PC-3 (cell line): Measurements from ENCODE around the gene CERS1. TPM values are rescaled to one million over a fixed set of nuclear protein-coding genes. Genes with fewer than 3 reads are reported as not detected.
A peak's percentile ranks its signal among the peaks of the same experiment; 100 is the strongest.

Experiments
- ATAC-seq: fragments of 200-7000 bp; cut with Tn5 transposase; 2 replicates; pipeline ENCODE4 v1.9.1; 2020; ENCODE audit warnings: mild to moderate bottlenecking, moderate library complexity
- BruUV-seq: library from RNA; stranded (reverse); fragments of 400-500 nt; replicated peaks from 2 replicates; lab custom pipeline; 2021; lab: Mats Ljungman, UMichigan
- CTCF ChIA-PET: fragments of 300-600 bp; sonication (Branson Sonifier 250); formaldehyde crosslinking; loops from one replicate; lab custom pipeline; 2022; ENCODE audit warnings: antibody characterized with exemption; lab: Charles Lee
- POLR2A ChIA-PET: fragments of 300-600 bp; sonication (Branson Sonifier 250); formaldehyde crosslinking; loops from one replicate; lab custom pipeline; 2022; ENCODE audit warnings: antibody characterized with exemption; ENCODE audit not compliant: unreplicated experiment; lab: Charles Lee
- DNase-seq: peaks from one replicate; pipeline ENCODE4 v3.0.0-alpha.2; 2015
- H2AFZ ChIP-seq: fragments of 300-600 bp; sonication (generic); 2 replicates; pipeline ENCODE4 v1.6.0; 2016; ENCODE audit warnings: antibody characterized with exemption, low read length
- H3F3A ChIP-seq: fragments of 300-600 bp; sonication (generic); one replicate; pipeline ENCODE4 v1.6.0; 2017; ENCODE audit warnings: antibody characterized with exemption, low read length, control low read depth, mild to moderate bottlenecking; ENCODE audit not compliant: unreplicated experiment
- H3K27ac ChIP-seq: fragments of 300-600 bp; sonication (generic); 2 replicates; pipeline ENCODE4 v1.5.1; 2016; ENCODE audit warnings: mild to moderate bottlenecking, low read length
- H3K27me3 ChIP-seq: fragments of 300-600 bp; sonication (generic); 2 replicates; pipeline ENCODE4 v1.6.1; 2016; ENCODE audit warnings: low read length, mixed read lengths
- H3K36me3 ChIP-seq: fragments of 300-600 bp; sonication (generic); 2 replicates; pipeline ENCODE4 v1.6.1; 2016; ENCODE audit warnings: low read depth, mixed run types, low read length, mixed read lengths
- H3K4me1 ChIP-seq: fragments of 300-600 bp; sonication (generic); 2 replicates; pipeline ENCODE4 v1.5.1; 2016; ENCODE audit warnings: low read length; ENCODE audit not compliant: insufficient read depth
- H3K4me2 ChIP-seq: fragments of 300-600 bp; sonication (generic); 2 replicates; pipeline ENCODE4 v1.6.0; 2016; ENCODE audit warnings: low read length
- H3K4me3 ChIP-seq: fragments of 300-600 bp; sonication (generic); 2 replicates; pipeline ENCODE4 v1.5.1; 2016; ENCODE audit warnings: mild to moderate bottlenecking, low read length, mixed read lengths
- H3K79me2 ChIP-seq: fragments of 300-600 bp; sonication (generic); 2 replicates; pipeline ENCODE4 v1.6.1; 2017; ENCODE audit warnings: low read length, mixed read lengths
- H3K9ac ChIP-seq: fragments of 300-600 bp; sonication (generic); 2 replicates; pipeline ENCODE4 v1.6.0; 2016; ENCODE audit warnings: mild to moderate bottlenecking, low read length
- H3K9me2 ChIP-seq: fragments of 300-600 bp; sonication (generic); replicated peaks from 2 replicates; pipeline ENCODE4 v1.6.1; 2016; ENCODE audit warnings: mixed run types, low read length, mixed read lengths
- H3K9me3 ChIP-seq: fragments of 300-600 bp; sonication (generic); 2 replicates; pipeline ENCODE4 v1.6.1; 2016; ENCODE audit warnings: low read length, mixed read lengths
- H4K20me1 ChIP-seq: fragments of 300-600 bp; sonication (generic); 2 replicates; pipeline ENCODE4 v1.6.1; 2016; ENCODE audit warnings: low read length, mixed read lengths
- CTCF ChIP-seq: fragments of 300-600 bp; sonication (generic); conservative IDR thresholded peaks from 2 replicates; pipeline ENCODE4 v1.5.1; 2017; ENCODE audit warnings: antibody characterized with exemption, low read depth, mild to moderate bottlenecking, low read length
- EZH2 ChIP-seq: fragments of 300-600 bp; sonication (generic); IDR thresholded peaks from one replicate; pipeline ENCODE4 v1.6.1; 2017; ENCODE audit warnings: antibody characterized with exemption, mild to moderate bottlenecking, low read length; ENCODE audit not compliant: unreplicated experiment
- EZH2phosphoT487 ChIP-seq: fragments of 300-600 bp; sonication (generic); IDR thresholded peaks from 2 replicates; pipeline ENCODE4 v1.6.1; 2018; ENCODE audit warnings: mild to moderate bottlenecking, antibody characterized with exemption, low read length, borderline replicate concordance
- intact Hi-C: fragments of 100-400 bp; cut with micrococcal nuclease; formaldehyde crosslinking; loops from 2 replicates; pipeline ENCODE4 v1.9.0; 2023
- total RNA-seq: library from RNA; depleted of rRNA; stranded (reverse); fragments of >200 nt; gene quantifications from 2 replicates; pipeline ENCODE4 v1.2.3, GENCODE V29; 2014

Gene CERS1
- total RNA-seq, 1 experiment from 2014 or later: 0.95 TPM

DNA sequence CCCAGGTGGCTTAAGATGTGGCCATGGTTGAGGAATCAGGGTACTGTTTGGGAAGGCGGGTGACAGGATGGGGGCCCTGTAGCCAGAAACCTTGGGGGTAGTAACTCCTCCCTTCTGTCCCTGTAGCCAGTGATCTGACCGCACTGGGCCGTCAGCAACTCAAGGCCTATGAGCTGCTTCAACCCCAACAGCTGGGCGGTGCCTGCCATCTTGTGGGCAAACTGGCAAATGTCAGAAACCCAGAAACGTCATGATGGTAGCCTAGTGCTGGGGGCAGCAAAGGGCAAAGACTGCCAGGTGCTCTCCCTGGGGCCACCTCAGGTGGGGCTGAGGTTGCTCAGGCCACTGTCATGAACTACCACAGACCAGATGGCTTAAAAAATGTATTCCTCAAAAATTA lies 19.7 kb upstream of the CERS1 start:
- 0 out of 2 replicates have a peak, but pooled peaks cover 6% of the 10 kb centered on the region for H4K20me1 ChIP-seq
- no peak for ATAC-seq
- no peak overlapping the region for H3K4me2 ChIP-seq
- H3F3A ChIP-seq: no peaks in the 10 kb centered on the region
- H3K27me3 ChIP-seq: no peaks in the 10 kb centered on the region
- H3K4me3 ChIP-seq: no peak overlapping the region
- ChIA-PET CTCF (no interaction called here), POLR2A (no interaction called here)
- peaks cover 73% of the 10 kb centered on the region for H3K79me2 ChIP-seq
- H3K9me2 ChIP-seq: no peaks in the 10 kb centered on the region
- H3K9me3 ChIP-seq: no peaks in the 10 kb centered on the region
- H2AFZ ChIP-seq: no peak overlapping the region
- peaks cover 13% of the 10 kb centered on the region; the same call in 1 of the 2 replicates for H3K36me3 ChIP-seq
- no peak for TF ChIP-seq EZH2
- TF ChIP-seq EZH2phosphoT487: no peak
- peak; percentile 64 for TF ChIP-seq CTCF
- BruUV-seq: no TSS peak
- no peak overlapping the region for H3K27ac ChIP-seq
- intact Hi-C loops: no loop called here
- peak; percentile 55 for DNase-seq
- H3K9ac ChIP-seq: no peak overlapping the region
- H3K4me1 ChIP-seq: peaks cover 16% of the 10 kb centered on the region

- Histone ChIP-seq H3K4me2 (no peak overlapping the region), H3K79me2 (peaks cover 55% of the 10 kb centered on the region), H3K9ac (no peak overlapping the region), H3K36me3 (peaks cover 18% of the 10 kb centered on the region; the same call in 1 of the 2 replicates), H2AFZ (no peak overlapping the region), H3K27ac (no peak overlapping the region), H3K9me2 (no peaks in the 10 kb centered on the region), H3F3A (no peaks in the 10 kb centered on the region), H4K20me1 (0 out of 2 replicates have a peak, but pooled peaks cover 6% of the 10 kb centered on the region), H3K9me3 (no peaks in the 10 kb centered on the region), H3K4me3 (no peak overlapping the region), H3K27me3 (no peaks in the 10 kb centered on the region), H3K4me1 (peaks cover 11% of the 10 kb centered on the region; the same call in 1 of the 2 replicates)
- no TSS peak for BruUV-seq
- TF ChIP-seq CTCF: no peak
- no peak for TF ChIP-seq EZH2phosphoT487
- CTCF ChIA-PET: no interaction called here
- DNase-seq: no peak
- ATAC-seq: no peak
- POLR2A ChIA-PET: no interaction called here
- intact Hi-C loops: no loop called here
Measured at GRCh38 chr19:18913466-18913865, 17.5 kb upstream of the CERS1 start.

DNA sequence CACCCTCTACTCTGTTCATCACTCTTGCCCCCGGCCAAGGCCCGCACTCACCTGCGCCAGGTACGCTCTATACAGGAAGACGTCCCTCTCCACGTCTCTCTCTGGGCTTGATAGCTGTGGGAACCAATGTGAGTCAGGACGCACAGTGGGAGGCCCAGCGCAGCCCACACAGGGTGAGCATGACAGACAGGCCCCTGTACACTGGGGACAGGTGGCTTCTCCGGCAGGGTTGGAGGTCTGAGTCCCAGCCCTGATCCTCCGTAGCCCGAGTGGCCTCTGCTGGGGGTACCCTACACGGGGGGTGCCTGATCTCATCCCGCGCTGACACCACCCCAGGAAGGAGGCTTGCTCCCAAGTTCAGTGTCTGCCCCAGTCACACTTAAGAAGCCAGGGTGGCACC lies 17.0 kb upstream of the CERS1 start:
- Histone ChIP-seq H3K27ac (no peak overlapping the region), H3K9me2 (no peaks in the 10 kb centered on the region), H3F3A (no peaks in the 10 kb centered on the region), H3K4me3 (no peak overlapping the region), H3K9me3 (no peaks in the 10 kb centered on the region), H3K4me1 (peaks cover 11% of the 10 kb centered on the region; the same call in 1 of the 2 replicates), H3K79me2 (peaks cover 50% of the 10 kb centered on the region), H2AFZ (no peak overlapping the region), H3K9ac (no peak overlapping the region), H3K36me3 (peaks cover 18% of the 10 kb centered on the region; the same call in 1 of the 2 replicates), H3K27me3 (no peaks in the 10 kb centered on the region), H4K20me1 (0 out of 2 replicates have a peak, but pooled peaks cover 6% of the 10 kb centered on the region), H3K4me2 (no peak overlapping the region)
- no TSS peak for BruUV-seq
- DNase-seq (no peak), ATAC-seq (no peak)
- intact Hi-C loops: no loop called here
- POLR2A ChIA-PET: no interaction called here
- CTCF ChIA-PET: no interaction called here
- TF ChIP-seq EZH2phosphoT487 (no peak), CTCF (no peak), EZH2 (no peak)
